Neural progenitor cell (in vitro differentiated cells): Measurements from ENCODE around the gene ZNF831. TPM values are rescaled to one million over a fixed set of nuclear protein-coding genes. Genes with fewer than 3 reads are reported as not detected.

Source experiments
- DNase-seq: peaks from one replicate; pipeline ENCODE4 v3.0.0-alpha.2; 2016; ENCODE audit warnings: low spot score
- H2AFZ ChIP-seq: fragments of 200-600 bp; sonication (generic); replicated peaks from 2 replicates; pipeline ENCODE4 v1.6.1; 2016; ENCODE audit warnings: antibody characterized with exemption
- H3F3A ChIP-seq: fragments of 200-600 bp; sonication (generic); 2 replicates; pipeline ENCODE4 v1.6.1; 2016; ENCODE audit warnings: antibody characterized with exemption, low read depth
- H3K27ac ChIP-seq: fragments of 200-600 bp; sonication (generic); 2 replicates; pipeline ENCODE4 v1.5.1; 2016; ENCODE audit warnings: mild to moderate bottlenecking
- H3K27me3 ChIP-seq: fragments of 200-600 bp; sonication (generic); 2 replicates; pipeline ENCODE4 v1.6.1; 2016; ENCODE audit warnings: mild to moderate bottlenecking, moderate library complexity
- H3K36me3 ChIP-seq: fragments of 200-600 bp; sonication (generic); 2 replicates; pipeline ENCODE4 v1.5.1; 2016
- H3K4me1 ChIP-seq: fragments of 200-600 bp; sonication (generic); 2 replicates; pipeline ENCODE4 v1.6.1; 2016; ENCODE audit warnings: mixed run types
- H3K4me2 ChIP-seq: fragments of 200-600 bp; sonication (generic); 2 replicates; pipeline ENCODE4 v1.6.1; 2016
- H3K4me3 ChIP-seq: fragments of 200-600 bp; sonication (generic); 2 replicates; pipeline ENCODE4 v1.5.1; 2016
- H3K79me2 ChIP-seq: fragments of 200-600 bp; sonication (generic); 2 replicates; pipeline ENCODE4 v1.6.1; 2016; ENCODE audit warnings: low read depth
- H3K9ac ChIP-seq: fragments of 200-600 bp; sonication (generic); 2 replicates; pipeline ENCODE4 v1.6.1; 2016
- H3K9me3 ChIP-seq: fragments of 200-600 bp; sonication (generic); 2 replicates; pipeline ENCODE4 v1.5.1; 2016; ENCODE audit warnings: low read depth
- H4K20me1 ChIP-seq: fragments of 200-600 bp; sonication (generic); 2 replicates; pipeline ENCODE4 v1.6.1; 2016; ENCODE audit warnings: low read depth
- H3K27ac Mint-ChIP-seq: 3 replicates; pipeline ENCODE4 v1.8.0; 2021; ENCODE audit warnings: mixed read lengths
- H3K27me3 Mint-ChIP-seq: 2 replicates; pipeline ENCODE4 v1.8.0; 2022; ENCODE audit warnings: low read depth, mild to moderate bottlenecking, inconsistent platforms, moderate library complexity, mixed read lengths; ENCODE audit not compliant: insufficient read depth
- H3K36me3 Mint-ChIP-seq: 3 replicates; pipeline ENCODE4 v1.8.0; 2021; ENCODE audit warnings: mixed read lengths
- H3K4me1 Mint-ChIP-seq: 3 replicates; pipeline ENCODE4 v1.8.0; 2021; ENCODE audit warnings: mixed read lengths
- H3K4me3 Mint-ChIP-seq: 3 replicates; pipeline ENCODE4 v1.8.0; 2021; ENCODE audit warnings: mild to moderate bottlenecking, moderate library complexity, mixed read lengths
- H3K9me3 Mint-ChIP-seq: 3 replicates; pipeline ENCODE4 v1.8.0; 2020; ENCODE audit warnings: mixed read lengths
- EZH2 ChIP-seq: fragments of 200-600 bp; sonication (generic); IDR thresholded peaks from 2 replicates; pipeline ENCODE4 v1.6.1; 2017; ENCODE audit warnings: antibody characterized with exemption, mild to moderate bottlenecking, moderate library complexity
- EZH2phosphoT487 ChIP-seq: fragments of 200-600 bp; sonication (generic); IDR thresholded peaks from 2 replicates; pipeline ENCODE4 v1.6.1; 2017; ENCODE audit warnings: antibody characterized with exemption
- total RNA-seq: library from RNA; depleted of rRNA; stranded (reverse); fragments of >200 nt; gene quantifications from 2 replicates; pipeline ENCODE4 v1.2.3, GENCODE V29; 2015; ENCODE audit warnings: low replicate concordance
- TF ChIP-seq, protein P1 (sequence below): fragments of 200-600 bp; sonication (generic); IDR thresholded peaks from 2 replicates; pipeline ENCODE4 v1.5.1; 2017; ENCODE audit warnings: antibody characterized with exemption, mild to moderate bottlenecking

Gene ZNF831
- total RNA-seq, 1 donor from 2014 or later = not detected

DNA sequence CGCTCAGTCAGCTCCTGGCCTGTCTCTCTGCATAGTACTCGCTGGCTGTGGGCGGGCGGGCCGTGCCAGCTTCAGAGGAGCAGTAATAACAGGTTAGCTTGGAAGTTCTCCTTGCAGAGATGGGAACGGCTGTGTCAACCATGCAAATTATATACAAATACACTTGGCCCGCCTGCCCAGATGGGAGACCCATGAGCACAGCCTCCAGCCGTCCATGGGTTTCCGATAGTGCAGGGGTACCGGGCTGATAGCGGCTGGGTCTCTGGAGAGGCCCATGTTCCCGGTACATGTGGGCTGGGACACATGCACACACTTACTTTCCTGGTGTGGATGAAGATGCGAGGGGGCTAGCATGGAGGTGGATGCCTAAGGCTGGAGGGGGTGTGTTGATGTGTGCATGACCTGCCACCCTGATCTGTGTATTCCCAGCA lies 12.8 kb upstream of the ZNF831 start:
- Mint-ChIP-seq H3K27me3 (peaks cover 7% of the 10 kb centered on the region), H3K36me3 (no peaks in the 10 kb centered on the region), H3K4me3 (no peak overlapping the region), H3K4me1 (no peaks in the 10 kb centered on the region), H3K9me3 (peaks cover 2% of the 10 kb centered on the region), H3K27ac (peak overlapping the region; percentile 74)
- Histone ChIP-seq H3K27ac (no peak overlapping the region), H4K20me1 (no peaks in the 10 kb centered on the region), H2AFZ (no peak overlapping the region), H3K4me2 (no peak overlapping the region), H3K4me1 (no peaks in the 10 kb centered on the region), H3K36me3 (no peaks in the 10 kb centered on the region), H3K27me3 (no peaks in the 10 kb centered on the region), H3K9me3 (no peaks in the 10 kb centered on the region), H3K9ac (no peak overlapping the region), H3F3A (no peaks in the 10 kb centered on the region), H3K4me3 (no peak overlapping the region), H3K79me2 (no peaks in the 10 kb centered on the region)
- no peak for TF ChIP-seq EZH2
- TF ChIP-seq, protein P1, sequence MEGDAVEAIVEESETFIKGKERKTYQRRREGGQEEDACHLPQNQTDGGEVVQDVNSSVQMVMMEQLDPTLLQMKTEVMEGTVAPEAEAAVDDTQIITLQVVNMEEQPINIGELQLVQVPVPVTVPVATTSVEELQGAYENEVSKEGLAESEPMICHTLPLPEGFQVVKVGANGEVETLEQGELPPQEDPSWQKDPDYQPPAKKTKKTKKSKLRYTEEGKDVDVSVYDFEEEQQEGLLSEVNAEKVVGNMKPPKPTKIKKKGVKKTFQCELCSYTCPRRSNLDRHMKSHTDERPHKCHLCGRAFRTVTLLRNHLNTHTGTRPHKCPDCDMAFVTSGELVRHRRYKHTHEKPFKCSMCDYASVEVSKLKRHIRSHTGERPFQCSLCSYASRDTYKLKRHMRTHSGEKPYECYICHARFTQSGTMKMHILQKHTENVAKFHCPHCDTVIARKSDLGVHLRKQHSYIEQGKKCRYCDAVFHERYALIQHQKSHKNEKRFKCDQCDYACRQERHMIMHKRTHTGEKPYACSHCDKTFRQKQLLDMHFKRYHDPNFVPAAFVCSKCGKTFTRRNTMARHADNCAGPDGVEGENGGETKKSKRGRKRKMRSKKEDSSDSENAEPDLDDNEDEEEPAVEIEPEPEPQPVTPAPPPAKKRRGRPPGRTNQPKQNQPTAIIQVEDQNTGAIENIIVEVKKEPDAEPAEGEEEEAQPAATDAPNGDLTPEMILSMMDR = no peak
- no peak for TF ChIP-seq EZH2phosphoT487
- DNase-seq = no peak

- Mint-ChIP-seq H3K4me1 (no peaks in the 10 kb centered on the region), H3K27me3 (peaks cover 7% of the 10 kb centered on the region), H3K36me3 (no peaks in the 10 kb centered on the region), H3K4me3 (no peak overlapping the region), H3K27ac (no peak overlapping the region), H3K9me3 (peaks cover 2% of the 10 kb centered on the region)
- H2AFZ ChIP-seq = no peak overlapping the region
- H3K9me3 ChIP-seq = no peaks in the 10 kb centered on the region
- H3K4me2 ChIP-seq = no peak overlapping the region
- no peaks in the 10 kb centered on the region for H3F3A ChIP-seq
- no peak for DNase-seq
- H3K27ac ChIP-seq = no peak overlapping the region
- TF ChIP-seq, protein P1 = no peak
- TF ChIP-seq EZH2 (no peak), EZH2phosphoT487 (no peak)
- H3K36me3 ChIP-seq = no peaks in the 10 kb centered on the region
- no peaks in the 10 kb centered on the region for H3K79me2 ChIP-seq
- H3K4me1 ChIP-seq = no peaks in the 10 kb centered on the region
- H3K4me3 ChIP-seq = no peak overlapping the region
- no peaks in the 10 kb centered on the region for H3K27me3 ChIP-seq
- H4K20me1 ChIP-seq = no peaks in the 10 kb centered on the region
- no peak overlapping the region for H3K9ac ChIP-seq
Observed at GRCh38 chr20:59151391-59151790, 12.2 kb upstream of the ZNF831 start.

- no peaks in the 10 kb centered on the region for H3F3A ChIP-seq
- no peak overlapping the region for H3K27ac ChIP-seq
- no peak overlapping the region for H3K27ac Mint-ChIP-seq
- H3K79me2 ChIP-seq = no peaks in the 10 kb centered on the region
- H4K20me1 ChIP-seq = no peaks in the 10 kb centered on the region
- no peak overlapping the region for H2AFZ ChIP-seq
- H3K36me3 ChIP-seq = no peaks in the 10 kb centered on the region
- no peaks in the 10 kb centered on the region for H3K4me1 ChIP-seq
- no peak overlapping the region for H3K4me3 ChIP-seq
- H3K9me3 ChIP-seq = no peaks in the 10 kb centered on the region
- H3K4me3 Mint-ChIP-seq = no peak overlapping the region
- DNase-seq = no peak
- peaks cover 2% of the 10 kb centered on the region for H3K9me3 Mint-ChIP-seq
- H3K36me3 Mint-ChIP-seq = no peaks in the 10 kb centered on the region
- H3K27me3 ChIP-seq = no peaks in the 10 kb centered on the region
- TF ChIP-seq, protein P1 = no peak
- TF ChIP-seq EZH2 (no peak), EZH2phosphoT487 (no peak)
- H3K27me3 Mint-ChIP-seq = peaks cover 9% of the 10 kb centered on the region
- H3K4me2 ChIP-seq = no peak overlapping the region
- no peak overlapping the region for H3K9ac ChIP-seq
- H3K4me1 Mint-ChIP-seq = no peaks in the 10 kb centered on the region
Observed at GRCh38 chr20:59151820-59152219, 11.8 kb upstream of the ZNF831 start.
